Measurements from ENCODE around the gene IKBKG.
"Not testable (repeated sequence)": the region's sequence is repeated elsewhere in the genome, so short reads cannot be mapped to it uniquely, and the experiment has no call there.

Gene IKBKG

DNA sequence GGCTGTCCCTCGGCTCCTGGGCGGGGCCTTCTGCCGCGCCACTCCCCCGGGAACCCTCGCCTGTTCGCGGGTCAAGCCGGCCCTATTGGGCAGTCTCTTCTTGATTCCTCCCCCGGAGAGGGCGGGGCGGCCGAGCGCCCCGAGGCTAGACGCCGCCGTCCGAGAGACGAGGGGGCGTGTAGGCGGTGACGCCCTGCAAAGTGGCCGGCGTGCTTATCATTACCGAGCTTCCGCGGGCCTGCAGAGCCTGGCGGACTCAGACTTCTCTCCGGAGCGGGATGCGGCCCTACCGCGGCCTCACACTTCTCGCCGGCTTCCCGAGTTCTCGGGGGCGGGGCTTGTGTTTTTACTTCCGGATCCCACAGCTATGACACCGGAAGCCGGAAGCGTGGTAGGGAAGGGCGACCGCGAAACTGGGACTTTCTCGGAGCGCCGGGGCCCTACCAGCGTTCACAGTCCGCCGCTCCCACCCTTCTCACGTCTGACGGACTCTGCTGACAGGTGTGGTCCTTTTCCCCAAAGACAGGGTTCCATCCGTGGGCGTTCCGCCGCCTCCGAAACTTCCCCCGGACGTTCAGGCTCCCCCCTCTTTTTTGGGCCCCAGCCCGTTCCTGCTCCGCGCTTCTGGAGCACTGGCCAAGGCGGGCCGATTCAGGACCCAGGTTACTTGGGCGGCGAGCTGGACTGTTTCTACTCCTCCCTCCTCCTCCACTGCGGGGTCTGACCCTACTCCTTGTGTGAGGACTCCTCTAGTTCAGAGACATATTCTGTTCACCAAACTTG lies at the start of gene IKBKG:
IKBKG (plus strand) TSS at position 376 of the 783 bp plus-strand sequence. CDS start 4,383 bp downstream, outside the sequence.
- Histone ChIP-seq H3K4me1 (ENCODE audit: control insufficient read depth, insufficient read depth, low read length) (no peaks in the 10 kb centered on the region), H3K36me3 (ENCODE audit: control insufficient read depth, insufficient read depth, low read length) (peaks cover 19% of the 10 kb centered on the region), H3K4me3 (ENCODE audit: low read depth, low read length) (peak within 1 kb of the TSS; percentile 89), H3K9ac (ENCODE audit: low read depth, low read length) (peak within 1 kb of the TSS; percentile 70), H3K27me3 (ENCODE audit: control insufficient read depth, insufficient read depth, low read length) (no peaks in the 10 kb centered on the region), H3K27ac (ENCODE audit: low read depth, low read length) (peak within 1 kb of the TSS; percentile 96), H3K9me3 (ENCODE audit: control insufficient read depth, insufficient read depth, low read length) (peaks cover 32% of the 10 kb centered on the region)

DNA sequence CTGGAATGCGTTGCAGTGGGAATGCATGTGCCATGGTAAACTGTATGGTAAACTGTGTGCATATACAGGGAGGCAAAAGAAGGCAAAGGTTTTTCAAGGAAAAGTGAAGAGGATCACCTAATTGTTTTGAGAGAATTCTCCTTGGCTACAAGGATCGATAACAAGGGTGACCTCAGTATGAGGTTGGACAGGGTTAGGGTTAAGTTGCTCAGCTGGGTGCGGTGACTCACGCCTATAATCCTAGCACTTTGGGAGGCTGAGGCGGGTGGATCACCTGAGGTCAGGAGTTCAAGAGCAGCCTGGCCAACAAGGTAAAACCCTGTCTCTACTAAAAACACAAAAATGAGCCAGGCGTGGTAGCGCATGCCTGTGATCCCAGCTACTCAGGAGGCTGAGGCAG lies 46.0 kb upstream of the IKBKG start:
- not testable (repeated sequence) for H3K27me3 ChIP-seq (ENCODE audit: control insufficient read depth, insufficient read depth, low read length); H3K9ac ChIP-seq (ENCODE audit: low read depth, low read length); H3K27ac ChIP-seq (ENCODE audit: low read depth, low read length); H3K4me1 ChIP-seq (ENCODE audit: control insufficient read depth, insufficient read depth, low read length); H3K36me3 ChIP-seq (ENCODE audit: control insufficient read depth, insufficient read depth, low read length); H3K4me3 ChIP-seq (ENCODE audit: low read depth, low read length)
- H3K9me3 ChIP-seq (ENCODE audit: control insufficient read depth, insufficient read depth, low read length): peaks cover 18% of the 10 kb centered on the region

- Histone ChIP-seq H3K27ac (ENCODE audit: low read depth, low read length) (no peak overlapping the region), H3K27me3 (ENCODE audit: control insufficient read depth, insufficient read depth, low read length) (no peaks in the 10 kb centered on the region), H3K36me3 (ENCODE audit: control insufficient read depth, insufficient read depth, low read length) (peaks cover 5% of the 10 kb centered on the region; the same call in 1 of the 2 replicates), H3K9ac (ENCODE audit: low read depth, low read length) (no peak overlapping the region), H3K4me1 (ENCODE audit: control insufficient read depth, insufficient read depth, low read length) (no peaks in the 10 kb centered on the region), H3K9me3 (ENCODE audit: control insufficient read depth, insufficient read depth, low read length) (peaks cover 22% of the 10 kb centered on the region), H3K4me3 (ENCODE audit: low read depth, low read length) (no peak overlapping the region)
Observed at GRCh38 chrX:154502098-154502497, 45.3 kb upstream of the IKBKG start.

GRCh38 chrX:154502989-154503388 lies 44.4 kb upstream of the IKBKG start:
- H3K4me3 ChIP-seq (ENCODE audit: low read depth, low read length): no peak overlapping the region; the same call in 1 of the 2 replicates
- H3K9ac ChIP-seq (ENCODE audit: low read depth, low read length): no peak overlapping the region
- peaks cover 10% of the 10 kb centered on the region for H3K36me3 ChIP-seq (ENCODE audit: control insufficient read depth, insufficient read depth, low read length)
- no peak overlapping the region for H3K27ac ChIP-seq (ENCODE audit: low read depth, low read length)
- no peaks in the 10 kb centered on the region for H3K27me3 ChIP-seq (ENCODE audit: control insufficient read depth, insufficient read depth, low read length)
- H3K9me3 ChIP-seq (ENCODE audit: control insufficient read depth, insufficient read depth, low read length): peaks cover 22% of the 10 kb centered on the region
- no peaks in the 10 kb centered on the region for H3K4me1 ChIP-seq (ENCODE audit: control insufficient read depth, insufficient read depth, low read length)

- Histone ChIP-seq H3K4me3 (ENCODE audit: low read depth, low read length) (no peak overlapping the region), H3K36me3 (ENCODE audit: control insufficient read depth, insufficient read depth, low read length) (peaks cover 19% of the 10 kb centered on the region), H3K4me1 (ENCODE audit: control insufficient read depth, insufficient read depth, low read length) (no peaks in the 10 kb centered on the region), H3K27me3 (ENCODE audit: control insufficient read depth, insufficient read depth, low read length) (no peaks in the 10 kb centered on the region), H3K9me3 (ENCODE audit: control insufficient read depth, insufficient read depth, low read length) (peaks cover 32% of the 10 kb centered on the region; the same call in 1 of the 2 replicates), H3K27ac (ENCODE audit: low read depth, low read length) (no peak overlapping the region), H3K9ac (ENCODE audit: low read depth, low read length) (no peak overlapping the region)
Observed at GRCh38 chrX:154505734-154506133, 41.7 kb upstream of the IKBKG start.

- Histone ChIP-seq H3K36me3 (ENCODE audit: control insufficient read depth, insufficient read depth, low read length) (peaks cover 19% of the 10 kb centered on the region), H3K27me3 (ENCODE audit: control insufficient read depth, insufficient read depth, low read length) (no peaks in the 10 kb centered on the region), H3K4me1 (ENCODE audit: control insufficient read depth, insufficient read depth, low read length) (no peaks in the 10 kb centered on the region), H3K27ac (ENCODE audit: low read depth, low read length) (no peak overlapping the region), H3K9me3 (ENCODE audit: control insufficient read depth, insufficient read depth, low read length) (peaks cover 39% of the 10 kb centered on the region; the same call in 1 of the 2 replicates), H3K4me3 (ENCODE audit: low read depth, low read length) (no peak overlapping the region), H3K9ac (ENCODE audit: low read depth, low read length) (no peak overlapping the region)
Observed at GRCh38 chrX:154506483-154507332, 40.7 kb upstream of the IKBKG start.

- no peak overlapping the region for H3K4me3 ChIP-seq (ENCODE audit: low read depth, low read length)
- H3K9me3 ChIP-seq (ENCODE audit: control insufficient read depth, insufficient read depth, low read length): peaks cover 40% of the 10 kb centered on the region; the same call in 1 of the 2 replicates
- H3K4me1 ChIP-seq (ENCODE audit: control insufficient read depth, insufficient read depth, low read length): no peaks in the 10 kb centered on the region
- H3K9ac ChIP-seq (ENCODE audit: low read depth, low read length): no peak overlapping the region
- peaks cover 19% of the 10 kb centered on the region for H3K36me3 ChIP-seq (ENCODE audit: control insufficient read depth, insufficient read depth, low read length)
- no peak overlapping the region for H3K27ac ChIP-seq (ENCODE audit: low read depth, low read length)
- no peaks in the 10 kb centered on the region for H3K27me3 ChIP-seq (ENCODE audit: control insufficient read depth, insufficient read depth, low read length)
Observed at GRCh38 chrX:154507673-154508383, 39.6 kb upstream of the IKBKG start.

DNA sequence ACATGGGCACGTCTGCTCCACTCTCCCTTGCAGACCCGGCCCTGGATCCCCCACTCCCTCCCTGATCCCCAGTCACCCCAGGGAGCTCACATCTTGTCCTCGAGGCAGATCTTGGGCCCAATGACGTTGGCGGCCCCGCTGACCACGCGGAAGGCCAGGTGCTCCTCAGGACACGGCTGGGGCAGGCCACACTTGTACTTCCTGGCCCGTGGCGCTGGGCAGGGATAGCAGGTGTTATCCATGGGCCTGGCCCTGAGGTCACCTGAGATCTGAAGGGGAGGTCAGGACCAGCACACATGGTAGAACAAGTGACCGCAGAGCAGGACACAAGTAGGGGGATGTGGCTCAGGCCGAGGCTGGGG lies 39.1 kb upstream of the IKBKG start:
- H3K27me3 ChIP-seq (ENCODE audit: control insufficient read depth, insufficient read depth, low read length): no peaks in the 10 kb centered on the region
- no peak overlapping the region for H3K9ac ChIP-seq (ENCODE audit: low read depth, low read length)
- H3K36me3 ChIP-seq (ENCODE audit: control insufficient read depth, insufficient read depth, low read length): peaks cover 19% of the 10 kb centered on the region
- no peak overlapping the region for H3K4me3 ChIP-seq (ENCODE audit: low read depth, low read length)
- no peaks in the 10 kb centered on the region for H3K4me1 ChIP-seq (ENCODE audit: control insufficient read depth, insufficient read depth, low read length)
- H3K27ac ChIP-seq (ENCODE audit: low read depth, low read length): no peak overlapping the region
- peaks cover 40% of the 10 kb centered on the region; the same call in 1 of the 2 replicates for H3K9me3 ChIP-seq (ENCODE audit: control insufficient read depth, insufficient read depth, low read length)

- Histone ChIP-seq H3K36me3 (ENCODE audit: control insufficient read depth, insufficient read depth, low read length) (peaks cover 19% of the 10 kb centered on the region), H3K27me3 (ENCODE audit: control insufficient read depth, insufficient read depth, low read length) (no peaks in the 10 kb centered on the region), H3K9ac (ENCODE audit: low read depth, low read length) (no peak overlapping the region), H3K4me3 (ENCODE audit: low read depth, low read length) (no peak overlapping the region), H3K4me1 (ENCODE audit: control insufficient read depth, insufficient read depth, low read length) (no peaks in the 10 kb centered on the region), H3K27ac (ENCODE audit: low read depth, low read length) (no peak overlapping the region), H3K9me3 (ENCODE audit: control insufficient read depth, insufficient read depth, low read length) (peaks cover 40% of the 10 kb centered on the region; the same call in 1 of the 2 replicates)
Observed at GRCh38 chrX:154509455-154509854, 38.0 kb upstream of the IKBKG start.

- Histone ChIP-seq H3K36me3 (ENCODE audit: control insufficient read depth, insufficient read depth, low read length) (peaks cover 17% of the 10 kb centered on the region), H3K9ac (ENCODE audit: low read depth, low read length) (no peak overlapping the region), H3K4me3 (ENCODE audit: low read depth, low read length) (no peak overlapping the region), H3K9me3 (ENCODE audit: control insufficient read depth, insufficient read depth, low read length) (peaks cover 37% of the 10 kb centered on the region; the same call in 1 of the 2 replicates), H3K27me3 (ENCODE audit: control insufficient read depth, insufficient read depth, low read length) (no peaks in the 10 kb centered on the region), H3K27ac (ENCODE audit: low read depth, low read length) (no peak overlapping the region), H3K4me1 (ENCODE audit: control insufficient read depth, insufficient read depth, low read length) (no peaks in the 10 kb centered on the region)
Observed at GRCh38 chrX:154511761-154512160, 35.7 kb upstream of the IKBKG start.

All from HUES48 (cell line).